ENCODE results near the gene ZNF687. TPM values are rescaled to one million over a fixed set of nuclear protein-coding genes. Genes with fewer than 3 reads are reported as not detected.

The ZNF687 gene
- total RNA-seq, 1 donor from 2014 or later = 22.5 TPM

DNA sequence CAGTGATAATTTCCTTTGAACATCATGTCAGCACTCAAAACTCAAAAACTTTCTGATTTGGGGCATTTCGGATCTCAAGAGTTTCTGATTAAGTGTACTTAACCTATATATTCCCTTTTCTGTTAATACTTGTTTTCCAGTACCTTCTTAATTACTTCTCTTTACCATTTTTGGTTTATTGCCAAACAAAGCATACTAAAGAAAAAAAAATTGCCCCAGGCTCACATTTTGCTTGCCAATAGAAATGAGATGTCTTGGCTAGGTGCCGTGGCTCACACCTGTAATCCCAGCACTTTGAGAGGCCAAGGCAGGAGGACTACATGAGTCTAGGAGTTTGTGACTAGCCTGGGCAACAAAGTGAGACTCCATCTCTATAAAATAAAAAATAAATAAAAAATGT is 22.7 kb upstream of the ZNF687 start:
- H3K27me3 ChIP-seq = no peaks in the 10 kb centered on the region
- no peaks in the 10 kb centered on the region for H3K9me3 ChIP-seq
- intact Hi-C loops (cut with DNase I) = no loop called here
- H3K4me1 ChIP-seq = peaks cover 14% of the 10 kb centered on the region
- no peak overlapping the region for H3K4me3 ChIP-seq
- H3K36me3 ChIP-seq = peaks cover 25% of the 10 kb centered on the region
- ATAC-seq = no peak
- no peak overlapping the region for H3K27ac ChIP-seq
- no peak for TF ChIP-seq CTCF (IDR thresholded peaks at IDR 0.05)
- no peak for DNase-seq

DNA sequence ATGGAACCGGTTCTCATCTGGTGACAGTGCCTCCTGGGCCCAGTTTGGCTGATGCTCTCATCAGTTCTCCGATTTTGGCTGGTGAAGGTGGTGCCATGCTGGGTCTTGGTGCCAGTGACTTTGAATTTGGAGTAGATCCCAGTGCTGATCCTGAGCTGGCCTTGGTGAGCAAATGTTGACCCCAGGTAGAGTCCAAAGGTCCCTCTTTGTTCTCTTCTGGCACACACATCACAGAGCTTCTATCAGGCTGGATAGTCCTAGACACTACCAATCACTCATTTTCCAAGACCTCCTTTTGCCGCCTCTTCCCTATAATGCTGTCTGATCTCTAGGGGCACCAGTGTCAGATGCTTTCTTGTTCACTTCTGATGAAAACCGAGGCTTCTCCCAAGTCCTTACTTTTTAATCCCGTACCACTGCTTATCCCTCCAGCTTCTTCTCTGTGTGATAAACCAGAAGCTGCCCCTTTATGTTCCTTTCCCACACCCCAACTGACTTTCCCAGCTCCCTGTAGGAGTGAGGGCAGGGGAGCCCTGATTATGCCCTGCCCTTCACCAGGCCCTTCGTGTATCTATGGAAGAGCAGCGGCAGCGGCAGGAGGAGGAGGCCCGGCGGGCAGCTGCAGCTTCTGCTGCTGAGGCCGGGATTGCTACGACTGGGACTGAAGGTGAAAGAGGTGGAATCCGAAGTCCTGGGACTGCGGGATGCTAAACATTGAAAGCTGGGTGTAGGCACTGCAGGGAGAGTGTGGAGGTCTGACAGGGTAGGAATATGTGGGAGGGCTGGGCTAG is 16.5 kb upstream of the ZNF687 start:
- H3K4me3 ChIP-seq = no peak overlapping the region
- H3K4me1 ChIP-seq = no peaks in the 10 kb centered on the region
- H3K27me3 ChIP-seq = no peaks in the 10 kb centered on the region
- H3K36me3 ChIP-seq = peaks cover 68% of the 10 kb centered on the region
- no peak for ATAC-seq
- H3K9me3 ChIP-seq = no peaks in the 10 kb centered on the region
- no peak for TF ChIP-seq CTCF (IDR thresholded peaks at IDR 0.05)
- intact Hi-C loops (cut with DNase I) = no loop called here
- no peak overlapping the region for H3K27ac ChIP-seq
- no peak for DNase-seq

DNA sequence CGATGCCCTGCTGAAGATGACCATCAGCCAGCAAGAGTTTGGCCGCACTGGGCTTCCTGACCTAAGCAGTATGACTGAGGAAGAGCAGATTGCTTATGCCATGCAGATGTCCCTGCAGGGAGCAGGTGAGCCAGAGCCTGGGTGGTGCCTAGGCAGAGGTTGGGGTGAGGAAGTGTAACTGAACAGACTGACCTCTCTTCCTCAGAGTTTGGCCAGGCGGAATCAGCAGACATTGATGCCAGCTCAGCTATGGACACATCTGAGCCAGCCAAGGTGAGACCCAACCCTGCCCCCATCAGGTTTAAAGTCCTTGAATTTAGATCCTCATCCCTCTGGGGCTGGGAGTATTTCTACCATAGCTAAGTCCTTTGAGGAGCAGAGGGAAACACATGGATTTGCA is 15.8 kb upstream of the ZNF687 start:
- ATAC-seq = no peak
- peaks cover 68% of the 10 kb centered on the region for H3K36me3 ChIP-seq
- H3K9me3 ChIP-seq = no peaks in the 10 kb centered on the region
- H3K27ac ChIP-seq = no peak overlapping the region
- TF ChIP-seq CTCF (IDR thresholded peaks at IDR 0.05) = no peak
- no peak for DNase-seq
- no peaks in the 10 kb centered on the region for H3K27me3 ChIP-seq
- intact Hi-C loops (cut with DNase I) = no loop called here
- H3K4me1 ChIP-seq = no peaks in the 10 kb centered on the region
- no peak overlapping the region for H3K4me3 ChIP-seq

DNA sequence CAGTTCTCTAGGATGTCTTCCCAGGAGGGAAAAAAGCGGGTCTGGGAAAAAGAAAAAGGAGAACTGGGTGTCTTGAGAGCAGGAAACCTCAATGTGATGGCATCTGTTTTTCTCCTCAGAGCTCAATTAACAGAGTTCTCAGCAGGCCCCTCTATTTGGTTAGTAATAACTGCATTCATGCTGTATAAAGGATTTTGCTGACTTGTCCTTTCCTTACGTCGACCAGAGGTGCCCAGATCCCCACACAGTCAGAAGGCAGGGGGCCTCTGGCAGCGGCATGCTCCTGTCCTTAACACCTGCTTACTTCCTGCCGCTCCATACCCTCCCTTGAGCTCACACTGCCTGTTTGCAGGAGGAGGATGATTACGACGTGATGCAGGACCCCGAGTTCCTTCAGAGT is 15.3 kb upstream of the ZNF687 start:
- no peaks in the 10 kb centered on the region for H3K27me3 ChIP-seq
- no peaks in the 10 kb centered on the region for H3K9me3 ChIP-seq
- TF ChIP-seq CTCF (IDR thresholded peaks at IDR 0.05) = no peak
- H3K4me3 ChIP-seq = no peak overlapping the region
- no peak for ATAC-seq
- no peak for DNase-seq
- H3K36me3 ChIP-seq = peaks cover 68% of the 10 kb centered on the region
- H3K4me1 ChIP-seq = no peaks in the 10 kb centered on the region
- intact Hi-C loops (cut with DNase I) = no loop called here
- H3K27ac ChIP-seq = no peak overlapping the region

- TF ChIP-seq CTCF (IDR thresholded peaks at IDR 0.05) = no peak
- H3K27ac ChIP-seq = no peak overlapping the region
- ATAC-seq = no peak
- no peak overlapping the region for H3K4me3 ChIP-seq
- no peaks in the 10 kb centered on the region for H3K27me3 ChIP-seq
- peaks cover 59% of the 10 kb centered on the region for H3K36me3 ChIP-seq
- no peak for DNase-seq
- no peaks in the 10 kb centered on the region for H3K9me3 ChIP-seq
- intact Hi-C loops (cut with DNase I) = no loop called here
- H3K4me1 ChIP-seq = no peaks in the 10 kb centered on the region
Measured at GRCh38 chr1:151267760-151268159, 14.3 kb upstream of the ZNF687 start.

Data from upper lobe of right lung (tissue), 1 donor.